ENCODE results near the gene CAMSAP1.

- TF ChIP-seq EZH2 (IDR thresholded peaks at IDR 0.05; ENCODE audit: insufficient read depth, poor library complexity, severe bottlenecking) (no peak), EZH2phosphoT487 (IDR thresholded peaks at IDR 0.05; ENCODE audit: insufficient read depth, low read depth) (no peak)
These were observed 28.7 kb downstream of the CAMSAP1 start for GRCh38 chr9:135878528-135879236.

Measured in GM23248 (cell line).